GM21717 (cell line): ENCODE data around the gene MRPL36.

ENCODE experiments used
- ATAC-seq: cut with Tn5 transposase; IDR thresholded peaks from one replicate; pipeline ENCODE4 v1.9.1; 2021; ENCODE audit warnings: mild to moderate bottlenecking, moderate library complexity; ENCODE audit not compliant: unreplicated experiment

Gene MRPL36

DNA sequence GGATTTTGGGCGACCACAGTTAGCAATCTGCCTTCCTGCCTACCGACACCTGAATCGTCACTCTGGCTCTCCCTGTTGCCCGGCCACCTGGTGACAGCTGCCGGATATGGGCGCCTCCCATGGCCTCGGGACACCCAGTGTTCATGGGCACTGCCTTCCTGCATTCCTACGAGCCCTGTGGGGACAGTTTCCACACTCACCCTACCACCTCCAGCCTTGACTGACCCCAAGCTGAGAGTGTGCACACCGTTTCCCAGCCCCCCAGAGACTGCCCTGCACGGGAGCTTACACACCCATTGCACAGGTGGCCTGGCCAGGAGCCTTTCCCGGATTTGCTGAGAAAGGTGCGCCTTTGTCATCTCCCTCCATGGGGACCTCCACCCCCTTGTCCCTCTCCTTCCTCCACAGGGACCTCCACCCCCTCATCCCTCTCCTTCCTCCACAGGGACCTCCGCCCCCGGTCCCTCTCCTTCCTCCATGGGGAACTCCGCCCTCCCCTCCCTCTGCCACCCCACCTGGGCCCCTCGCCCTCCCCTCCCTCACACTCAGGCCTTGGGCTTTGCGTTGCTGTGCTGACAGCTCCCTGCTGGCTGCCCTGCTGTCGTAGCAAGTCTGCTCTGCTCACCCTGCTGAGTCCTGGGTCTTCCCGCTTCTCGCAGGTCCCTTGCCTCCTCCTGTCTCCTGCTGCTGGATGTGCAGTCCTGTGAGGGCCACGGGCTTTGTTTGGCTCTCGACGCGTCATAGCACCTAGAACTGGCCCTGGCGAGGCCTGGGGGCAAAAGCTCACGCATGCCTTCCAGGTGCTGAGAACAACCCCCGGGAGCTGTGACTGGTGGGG lies 48.4 kb downstream of the MRPL36 start:
- ATAC-seq = no peak

GRCh38 chr5:1750469-1750868 lies 49.2 kb downstream of the MRPL36 start:
- no peak for ATAC-seq

DNA sequence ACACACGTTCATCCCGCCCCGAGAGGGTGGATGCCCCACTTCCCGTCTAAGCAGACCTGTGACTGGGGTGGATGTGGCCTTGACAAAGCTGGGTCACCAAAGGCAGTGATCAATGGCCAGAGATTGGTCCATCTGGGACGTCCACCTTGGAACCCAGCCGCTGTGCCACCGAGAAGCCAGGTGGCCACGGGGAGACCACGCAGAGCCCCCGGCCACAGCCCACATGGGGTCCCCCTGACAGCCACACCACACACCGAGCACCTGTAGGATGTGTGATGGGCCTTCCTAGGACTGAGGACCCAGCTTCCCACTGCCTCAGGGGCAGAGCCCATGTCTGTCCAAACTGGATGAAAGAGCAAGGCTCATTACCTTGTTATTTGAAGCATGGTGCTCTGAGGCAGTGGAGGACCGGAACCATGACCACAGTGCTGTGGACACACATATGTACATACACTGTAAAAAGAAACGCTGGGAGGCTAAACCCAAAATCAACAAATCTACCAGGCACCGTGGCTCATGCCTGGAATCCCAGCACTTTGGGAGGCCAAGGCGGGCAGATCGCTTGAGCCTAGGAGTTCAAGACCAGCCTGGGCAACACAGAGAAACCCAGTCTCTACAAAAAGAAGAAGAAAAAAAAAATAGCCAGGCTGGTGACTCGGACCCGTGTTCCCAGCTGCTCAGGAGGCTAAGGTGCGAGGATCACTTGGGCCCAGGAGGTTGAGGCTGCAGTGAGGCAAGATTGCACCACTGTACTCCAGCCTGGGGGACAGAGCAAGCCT lies 50.1 kb downstream of the MRPL36 start:
- no peak for ATAC-seq

- ATAC-seq = no peak
Measured at GRCh38 chr5:1748845-1749244, 50.8 kb downstream of the MRPL36 start.
